Panc1 (cell line): Measurements from ENCODE around the gene BTC.

Experiments used
- POLR2AphosphoS5 ChIP-seq: IDR thresholded peaks from 2 replicates; pipeline ENCODE4 v1.6.1; 2012; ENCODE audit warnings: mild to moderate bottlenecking, low read depth, low read length, moderate library complexity
- SIN3A ChIP-seq: IDR thresholded peaks from 2 replicates; pipeline ENCODE4 v1.6.1; 2012; ENCODE audit warnings: low read depth, mild to moderate bottlenecking, low read length, moderate library complexity, borderline replicate concordance; ENCODE audit not compliant: insufficient read depth
- TF ChIP-seq, protein P1 (sequence below): fragments of 450-650 bp; IDR thresholded peaks from 2 replicates; pipeline ENCODE4 v1.5.1; 2017; ENCODE audit warnings: mild to moderate bottlenecking

GRCh38 chr4:74752798-74753197 is 41.5 kb downstream of the BTC start:
- TF ChIP-seq POLR2AphosphoS5: no peak
- TF ChIP-seq SIN3A: no peak
- TF ChIP-seq, protein P1, sequence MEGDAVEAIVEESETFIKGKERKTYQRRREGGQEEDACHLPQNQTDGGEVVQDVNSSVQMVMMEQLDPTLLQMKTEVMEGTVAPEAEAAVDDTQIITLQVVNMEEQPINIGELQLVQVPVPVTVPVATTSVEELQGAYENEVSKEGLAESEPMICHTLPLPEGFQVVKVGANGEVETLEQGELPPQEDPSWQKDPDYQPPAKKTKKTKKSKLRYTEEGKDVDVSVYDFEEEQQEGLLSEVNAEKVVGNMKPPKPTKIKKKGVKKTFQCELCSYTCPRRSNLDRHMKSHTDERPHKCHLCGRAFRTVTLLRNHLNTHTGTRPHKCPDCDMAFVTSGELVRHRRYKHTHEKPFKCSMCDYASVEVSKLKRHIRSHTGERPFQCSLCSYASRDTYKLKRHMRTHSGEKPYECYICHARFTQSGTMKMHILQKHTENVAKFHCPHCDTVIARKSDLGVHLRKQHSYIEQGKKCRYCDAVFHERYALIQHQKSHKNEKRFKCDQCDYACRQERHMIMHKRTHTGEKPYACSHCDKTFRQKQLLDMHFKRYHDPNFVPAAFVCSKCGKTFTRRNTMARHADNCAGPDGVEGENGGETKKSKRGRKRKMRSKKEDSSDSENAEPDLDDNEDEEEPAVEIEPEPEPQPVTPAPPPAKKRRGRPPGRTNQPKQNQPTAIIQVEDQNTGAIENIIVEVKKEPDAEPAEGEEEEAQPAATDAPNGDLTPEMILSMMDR: no peak
